SU-DHL-6 (cell line): Measurements from ENCODE around the gene KSR1.

Experiments
- EZH2phosphoT487 ChIP-seq: fragments of 200-600 bp; sonication (generic), shearing (Covaris generic); conservative IDR thresholded peaks from 2 replicates; pipeline ENCODE4 v1.6.1; 2018; ENCODE audit warnings: mild to moderate bottlenecking, antibody characterized with exemption, low read length, moderate library complexity, mixed read lengths
- TF ChIP-seq, protein P1 (sequence below): fragments of 200-600 bp; sonication (generic); IDR thresholded peaks from one replicate; pipeline ENCODE4 v1.5.1; 2017; ENCODE audit warnings: antibody characterized with exemption, mild to moderate bottlenecking, low read length, moderate library complexity; ENCODE audit not compliant: insufficient read depth, poor library complexity, severe bottlenecking

DNA sequence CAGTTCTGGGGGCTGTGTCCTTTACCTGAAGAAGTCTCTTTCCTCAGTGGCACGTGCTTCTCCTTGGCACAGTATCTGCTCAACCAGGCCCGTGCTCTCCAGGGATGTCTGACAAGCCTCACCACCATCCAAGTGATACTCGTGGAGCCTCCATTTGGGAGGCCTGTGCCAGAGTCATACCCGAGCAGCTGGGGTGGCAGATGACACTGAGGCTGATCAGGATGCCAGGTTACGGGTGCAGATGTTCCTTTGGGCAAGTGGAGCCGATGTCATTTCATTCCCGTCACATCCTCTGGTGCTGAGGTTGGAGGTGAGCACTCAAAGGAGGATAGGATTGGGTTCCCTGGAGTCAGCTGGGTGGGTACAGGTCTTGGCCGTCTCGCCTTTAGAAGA, 87.2 kb downstream of the KSR1 start:
- TF ChIP-seq, protein P1, sequence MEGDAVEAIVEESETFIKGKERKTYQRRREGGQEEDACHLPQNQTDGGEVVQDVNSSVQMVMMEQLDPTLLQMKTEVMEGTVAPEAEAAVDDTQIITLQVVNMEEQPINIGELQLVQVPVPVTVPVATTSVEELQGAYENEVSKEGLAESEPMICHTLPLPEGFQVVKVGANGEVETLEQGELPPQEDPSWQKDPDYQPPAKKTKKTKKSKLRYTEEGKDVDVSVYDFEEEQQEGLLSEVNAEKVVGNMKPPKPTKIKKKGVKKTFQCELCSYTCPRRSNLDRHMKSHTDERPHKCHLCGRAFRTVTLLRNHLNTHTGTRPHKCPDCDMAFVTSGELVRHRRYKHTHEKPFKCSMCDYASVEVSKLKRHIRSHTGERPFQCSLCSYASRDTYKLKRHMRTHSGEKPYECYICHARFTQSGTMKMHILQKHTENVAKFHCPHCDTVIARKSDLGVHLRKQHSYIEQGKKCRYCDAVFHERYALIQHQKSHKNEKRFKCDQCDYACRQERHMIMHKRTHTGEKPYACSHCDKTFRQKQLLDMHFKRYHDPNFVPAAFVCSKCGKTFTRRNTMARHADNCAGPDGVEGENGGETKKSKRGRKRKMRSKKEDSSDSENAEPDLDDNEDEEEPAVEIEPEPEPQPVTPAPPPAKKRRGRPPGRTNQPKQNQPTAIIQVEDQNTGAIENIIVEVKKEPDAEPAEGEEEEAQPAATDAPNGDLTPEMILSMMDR = no peak
- no peak for TF ChIP-seq EZH2phosphoT487
